GM23338 (cell line): Measurements from ENCODE around the gene ENOX2. TPM values are rescaled to one million over a fixed set of nuclear protein-coding genes. Genes with fewer than 3 reads are reported as not detected.
"Not testable (repeated sequence)": the region's sequence is repeated elsewhere in the genome, so short reads cannot be mapped to it uniquely, and the experiment has no call there.

Source experiments
- ATAC-seq: fragments of 200-7000 bp; cut with Tn5 transposase; 3 replicates; pipeline ENCODE4 v1.9.1; 2020
- DNase-seq: peaks from one replicate; pipeline ENCODE4 v3.0.0-alpha.2; 2015; ENCODE audit warnings: low spot score
- H2AFZ ChIP-seq: fragments of 200-600 bp; sonication (generic); 2 replicates; pipeline ENCODE4 v1.8.0; 2016; ENCODE audit warnings: antibody characterized with exemption, mild to moderate bottlenecking, moderate library complexity
- H3F3A ChIP-seq: fragments of 200-600 bp; sonication (generic); replicated peaks from 2 replicates; pipeline ENCODE4 v1.8.0; 2017; ENCODE audit warnings: antibody characterized with exemption, mixed run types, low read depth
- H3K27ac ChIP-seq: fragments of 200-600 bp; sonication (generic); 2 replicates; pipeline ENCODE4 v1.6.1; 2016; ENCODE audit warnings: low read depth
- H3K27me3 ChIP-seq: fragments of 200-600 bp; sonication (generic); 2 replicates; pipeline ENCODE4 v1.8.0; 2016; ENCODE audit warnings: mild to moderate bottlenecking, mixed run types, moderate library complexity; ENCODE audit not compliant: insufficient read depth
- H3K36me3 ChIP-seq: fragments of 200-600 bp; sonication (generic); 2 replicates; pipeline ENCODE4 v1.8.0; 2016; ENCODE audit warnings: mild to moderate bottlenecking; ENCODE audit not compliant: insufficient read depth
- H3K4me1 ChIP-seq: fragments of 200-600 bp; sonication (generic); 2 replicates; pipeline ENCODE4 v1.8.0; 2016; ENCODE audit warnings: mild to moderate bottlenecking, moderate library complexity; ENCODE audit not compliant: insufficient read depth
- H3K4me2 ChIP-seq: fragments of 200-600 bp; sonication (generic); 2 replicates; pipeline ENCODE4 v1.7.1; 2017; ENCODE audit warnings: mixed run types
- H3K4me3 ChIP-seq: fragments of 200-600 bp; sonication (generic); 2 replicates; pipeline ENCODE4 v1.6.1; 2016; ENCODE audit warnings: mixed run types
- H3K79me2 ChIP-seq: fragments of 200-600 bp; sonication (generic); replicated peaks from 2 replicates; pipeline ENCODE4 v1.8.0; 2017; ENCODE audit warnings: mild to moderate bottlenecking; ENCODE audit not compliant: insufficient read depth
- H3K9me2 ChIP-seq: fragments of 200-600 bp; sonication (generic); 2 replicates; pipeline ENCODE4 v1.8.0; 2017; ENCODE audit not compliant: insufficient read depth
- H4K20me1 ChIP-seq: fragments of 200-600 bp; sonication (generic); replicated peaks from 2 replicates; pipeline ENCODE4 v1.8.0; 2017; ENCODE audit warnings: mild to moderate bottlenecking; ENCODE audit not compliant: insufficient read depth
- H3K27ac Mint-ChIP-seq: 2 replicates; pipeline ENCODE4 v1.8.0; 2020; ENCODE audit warnings: inconsistent platforms, mild to moderate bottlenecking, moderate library complexity, mixed read lengths
- H3K27me3 Mint-ChIP-seq: 3 replicates; pipeline ENCODE4 v1.8.0; 2022; ENCODE audit warnings: low read depth, mild to moderate bottlenecking, moderate library complexity, mixed read lengths, inconsistent platforms; ENCODE audit not compliant: insufficient read depth, poor library complexity
- H3K36me3 Mint-ChIP-seq: 3 replicates; pipeline ENCODE4 v1.8.0; 2021; ENCODE audit warnings: low read depth, mild to moderate bottlenecking, inconsistent platforms, moderate library complexity, mixed read lengths
- H3K4me1 Mint-ChIP-seq: 3 replicates; pipeline ENCODE4 v1.8.0; 2020; ENCODE audit warnings: mild to moderate bottlenecking, inconsistent platforms, mixed read lengths
- H3K4me3 Mint-ChIP-seq: 3 replicates; pipeline ENCODE4 v1.8.0; 2021; ENCODE audit warnings: moderate library complexity, mild to moderate bottlenecking, inconsistent platforms, mixed read lengths
- H3K9me3 Mint-ChIP-seq: 3 replicates; pipeline ENCODE4 v1.8.0; 2020; ENCODE audit warnings: moderate library complexity, mild to moderate bottlenecking, inconsistent platforms, mixed read lengths
- CREB1 ChIP-seq: fragments of 250-450 bp; sonication (Bioruptor Pico); IDR thresholded peaks from 2 replicates; pipeline ENCODE4 v1.5.0; 2020; ENCODE audit warnings: low read depth, mild to moderate bottlenecking, moderate library complexity
- EZH2phosphoT487 ChIP-seq: fragments of 200-600 bp; sonication (generic); IDR thresholded peaks from one replicate; pipeline ENCODE4 v1.8.1; 2018; ENCODE audit warnings: antibody characterized with exemption; ENCODE audit not compliant: unreplicated experiment
- NANOG ChIP-seq: IDR thresholded peaks from 2 replicates; pipeline ENCODE4 v1.6.1; 2016; ENCODE audit warnings: antibody characterized with exemption, borderline replicate concordance
- POLR2AphosphoS5 ChIP-seq: IDR thresholded peaks from 2 replicates; pipeline ENCODE4 v1.6.1; 2016; ENCODE audit warnings: antibody characterized with exemption, low read depth
- STAT1 ChIP-seq: IDR thresholded peaks from one replicate; pipeline ENCODE4 v1.6.1; 2016; ENCODE audit warnings: antibody characterized with exemption; ENCODE audit not compliant: unreplicated experiment
- ZNF114 ChIP-seq: fragments of 250-450 bp; sonication (Bioruptor Pico); IDR thresholded peaks from 2 replicates; pipeline ENCODE4 v1.5.0; 2020; ENCODE audit warnings: mild to moderate bottlenecking, moderate library complexity
- ZNF331 ChIP-seq: fragments of 250-450 bp; sonication (Bioruptor Pico); IDR thresholded peaks from 2 replicates; pipeline ENCODE4 v1.5.0; 2020; ENCODE audit warnings: low read depth, mild to moderate bottlenecking, moderate library complexity
- polyA plus RNA-seq: library from polyadenylated mRNA; unstranded; fragments of >200 nt; fragmentation: Nextera tagmentation; extraction: Ambion mirVana; gene quantifications from 2 replicates; pipeline ENCODE4 v1.2.1, GENCODE V29; 2016
- total RNA-seq: library from RNA; depleted of rRNA; stranded (reverse); fragments of >200 nt; shearing (Covaris generic); gene quantifications from 2 replicates; pipeline ENCODE4 v1.2.3, GENCODE V29; 2014
- TF ChIP-seq, protein P1 (sequence below): fragments of 250-450 bp; sonication (Bioruptor Pico); IDR thresholded peaks from 2 replicates; pipeline ENCODE4 v1.5.0; 2020; ENCODE audit warnings: mild to moderate bottlenecking, moderate library complexity
- TF ChIP-seq, protein P2 (sequence below), 2 experiments: fragments of 200-600 bp in 1 of 2; sonication (generic) in 1 of 2; conservative IDR thresholded peaks; 2 replicates each; pipeline versions ENCODE4 v1.5.1 to v1.6.1; 2016 to 2017; ENCODE audit warnings: antibody characterized with exemption in 2 of 2, low read depth in 2 of 2, mild to moderate bottlenecking in 2 of 2, moderate library complexity in 1 of 2
- TF ChIP-seq, protein P3 (sequence below): IDR thresholded peaks from 2 replicates; pipeline ENCODE4 v1.6.1; 2016; ENCODE audit warnings: antibody characterized with exemption
- TF ChIP-seq, protein P4 (sequence below): IDR thresholded peaks from one replicate; pipeline ENCODE4 v1.6.1; 2018; ENCODE audit warnings: antibody characterized with exemption; ENCODE audit not compliant: unreplicated experiment

The ENOX2 gene
- total and polyA plus RNA-seq, 2 experiments from 2014 or later, result 9.6 to 11.2 TPM

DNA sequence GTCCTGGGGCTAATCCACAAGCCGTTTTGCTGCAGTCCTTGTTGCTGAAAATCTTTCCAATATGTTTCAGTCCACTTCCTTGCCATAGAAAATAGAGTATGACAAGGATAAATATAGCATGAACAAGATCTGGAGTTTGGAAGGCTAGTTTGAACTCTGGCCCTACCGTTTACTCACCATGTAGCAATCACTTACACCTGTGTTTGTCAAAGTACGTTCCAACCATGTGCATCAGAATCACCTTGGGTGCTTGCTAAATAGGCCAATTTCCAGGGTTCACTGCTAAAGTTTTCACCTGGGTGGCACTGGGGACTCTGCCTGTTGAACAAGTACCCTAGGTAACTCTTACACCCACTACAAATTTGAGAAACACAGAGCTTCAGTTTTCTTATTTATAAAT, 188.9 kb downstream of the ENOX2 start:
- Histone ChIP-seq H3K27me3 (no peaks in the 10 kb centered on the region), H3K4me2 (no peak overlapping the region), H3K27ac (no peak overlapping the region), H3K4me3 (no peak overlapping the region), H3K4me1 (peaks cover 16% of the 10 kb centered on the region), H3K36me3 (no peaks in the 10 kb centered on the region), H4K20me1 (no peaks in the 10 kb centered on the region), H3F3A (no peaks in the 10 kb centered on the region), H2AFZ (no peak overlapping the region), H3K9me2 (no peaks in the 10 kb centered on the region), H3K79me2 (no peaks in the 10 kb centered on the region)
- TF ChIP-seq ZNF114 (CRISPR knock-in tag) (no peak), EZH2phosphoT487 (no peak), STAT1 (no peak), CREB1 (CRISPR knock-in tag) (no peak), NANOG (no peak), ZNF331 (no peak), POLR2AphosphoS5 (no peak)
- TF ChIP-seq, protein P1, sequence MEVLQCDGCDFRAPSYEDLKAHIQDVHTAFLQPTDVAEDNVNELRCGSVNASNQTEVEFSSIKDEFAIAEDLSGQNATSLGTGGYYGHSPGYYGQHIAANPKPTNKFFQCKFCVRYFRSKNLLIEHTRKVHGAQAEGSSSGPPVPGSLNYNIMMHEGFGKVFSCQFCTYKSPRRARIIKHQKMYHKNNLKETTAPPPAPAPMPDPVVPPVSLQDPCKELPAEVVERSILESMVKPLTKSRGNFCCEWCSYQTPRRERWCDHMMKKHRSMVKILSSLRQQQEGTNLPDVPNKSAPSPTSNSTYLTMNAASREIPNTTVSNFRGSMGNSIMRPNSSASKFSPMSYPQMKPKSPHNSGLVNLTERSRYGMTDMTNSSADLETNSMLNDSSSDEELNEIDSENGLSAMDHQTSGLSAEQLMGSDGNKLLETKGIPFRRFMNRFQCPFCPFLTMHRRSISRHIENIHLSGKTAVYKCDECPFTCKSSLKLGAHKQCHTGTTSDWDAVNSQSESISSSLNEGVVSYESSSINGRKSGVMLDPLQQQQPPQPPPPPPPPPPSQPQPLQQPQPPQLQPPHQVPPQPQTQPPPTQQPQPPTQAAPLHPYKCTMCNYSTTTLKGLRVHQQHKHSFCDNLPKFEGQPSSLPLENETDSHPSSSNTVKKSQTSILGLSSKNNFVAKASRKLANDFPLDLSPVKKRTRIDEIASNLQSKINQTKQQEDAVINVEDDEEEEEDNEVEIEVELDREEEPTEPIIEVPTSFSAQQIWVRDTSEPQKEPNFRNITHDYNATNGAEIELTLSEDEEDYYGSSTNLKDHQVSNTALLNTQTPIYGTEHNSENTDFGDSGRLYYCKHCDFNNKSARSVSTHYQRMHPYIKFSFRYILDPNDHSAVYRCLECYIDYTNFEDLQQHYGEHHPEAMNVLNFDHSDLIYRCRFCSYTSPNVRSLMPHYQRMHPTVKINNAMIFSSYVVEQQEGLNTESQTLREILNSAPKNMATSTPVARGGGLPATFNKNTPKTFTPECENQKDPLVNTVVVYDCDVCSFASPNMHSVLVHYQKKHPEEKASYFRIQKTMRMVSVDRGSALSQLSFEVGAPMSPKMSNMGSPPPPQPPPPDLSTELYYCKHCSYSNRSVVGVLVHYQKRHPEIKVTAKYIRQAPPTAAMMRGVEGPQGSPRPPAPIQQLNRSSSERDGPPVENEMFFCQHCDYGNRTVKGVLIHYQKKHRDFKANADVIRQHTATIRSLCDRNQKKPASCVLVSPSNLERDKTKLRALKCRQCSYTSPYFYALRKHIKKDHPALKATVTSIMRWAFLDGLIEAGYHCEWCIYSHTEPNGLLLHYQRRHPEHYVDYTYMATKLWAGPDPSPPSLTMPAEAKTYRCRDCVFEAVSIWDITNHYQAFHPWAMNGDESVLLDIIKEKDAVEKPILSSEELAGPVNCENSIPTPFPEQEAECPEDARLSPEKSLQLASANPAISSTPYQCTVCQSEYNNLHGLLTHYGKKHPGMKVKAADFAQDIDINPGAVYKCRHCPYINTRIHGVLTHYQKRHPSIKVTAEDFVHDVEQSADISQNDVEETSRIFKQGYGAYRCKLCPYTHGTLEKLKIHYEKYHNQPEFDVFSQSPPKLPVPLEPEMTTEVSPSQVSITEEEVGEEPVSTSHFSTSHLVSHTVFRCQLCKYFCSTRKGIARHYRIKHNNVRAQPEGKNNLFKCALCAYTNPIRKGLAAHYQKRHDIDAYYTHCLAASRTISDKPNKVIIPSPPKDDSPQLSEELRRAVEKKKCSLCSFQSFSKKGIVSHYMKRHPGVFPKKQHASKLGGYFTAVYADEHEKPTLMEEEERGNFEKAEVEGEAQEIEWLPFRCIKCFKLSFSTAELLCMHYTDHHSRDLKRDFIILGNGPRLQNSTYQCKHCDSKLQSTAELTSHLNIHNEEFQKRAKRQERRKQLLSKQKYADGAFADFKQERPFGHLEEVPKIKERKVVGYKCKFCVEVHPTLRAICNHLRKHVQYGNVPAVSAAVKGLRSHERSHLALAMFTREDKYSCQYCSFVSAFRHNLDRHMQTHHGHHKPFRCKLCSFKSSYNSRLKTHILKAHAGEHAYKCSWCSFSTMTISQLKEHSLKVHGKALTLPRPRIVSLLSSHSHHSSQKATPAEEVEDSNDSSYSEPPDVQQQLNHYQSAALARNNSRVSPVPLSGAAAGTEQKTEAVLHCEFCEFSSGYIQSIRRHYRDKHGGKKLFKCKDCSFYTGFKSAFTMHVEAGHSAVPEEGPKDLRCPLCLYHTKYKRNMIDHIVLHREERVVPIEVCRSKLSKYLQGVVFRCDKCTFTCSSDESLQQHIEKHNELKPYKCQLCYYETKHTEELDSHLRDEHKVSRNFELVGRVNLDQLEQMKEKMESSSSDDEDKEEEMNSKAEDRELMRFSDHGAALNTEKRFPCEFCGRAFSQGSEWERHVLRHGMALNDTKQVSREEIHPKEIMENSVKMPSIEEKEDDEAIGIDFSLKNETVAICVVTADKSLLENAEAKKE (CRISPR knock-in tag), result no peak
- TF ChIP-seq, protein P2, sequence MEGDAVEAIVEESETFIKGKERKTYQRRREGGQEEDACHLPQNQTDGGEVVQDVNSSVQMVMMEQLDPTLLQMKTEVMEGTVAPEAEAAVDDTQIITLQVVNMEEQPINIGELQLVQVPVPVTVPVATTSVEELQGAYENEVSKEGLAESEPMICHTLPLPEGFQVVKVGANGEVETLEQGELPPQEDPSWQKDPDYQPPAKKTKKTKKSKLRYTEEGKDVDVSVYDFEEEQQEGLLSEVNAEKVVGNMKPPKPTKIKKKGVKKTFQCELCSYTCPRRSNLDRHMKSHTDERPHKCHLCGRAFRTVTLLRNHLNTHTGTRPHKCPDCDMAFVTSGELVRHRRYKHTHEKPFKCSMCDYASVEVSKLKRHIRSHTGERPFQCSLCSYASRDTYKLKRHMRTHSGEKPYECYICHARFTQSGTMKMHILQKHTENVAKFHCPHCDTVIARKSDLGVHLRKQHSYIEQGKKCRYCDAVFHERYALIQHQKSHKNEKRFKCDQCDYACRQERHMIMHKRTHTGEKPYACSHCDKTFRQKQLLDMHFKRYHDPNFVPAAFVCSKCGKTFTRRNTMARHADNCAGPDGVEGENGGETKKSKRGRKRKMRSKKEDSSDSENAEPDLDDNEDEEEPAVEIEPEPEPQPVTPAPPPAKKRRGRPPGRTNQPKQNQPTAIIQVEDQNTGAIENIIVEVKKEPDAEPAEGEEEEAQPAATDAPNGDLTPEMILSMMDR (conservative IDR thresholded peaks at IDR 0.05; ENCODE audit: low read depth in 2 of 2), result no peak
- TF ChIP-seq, protein P3, sequence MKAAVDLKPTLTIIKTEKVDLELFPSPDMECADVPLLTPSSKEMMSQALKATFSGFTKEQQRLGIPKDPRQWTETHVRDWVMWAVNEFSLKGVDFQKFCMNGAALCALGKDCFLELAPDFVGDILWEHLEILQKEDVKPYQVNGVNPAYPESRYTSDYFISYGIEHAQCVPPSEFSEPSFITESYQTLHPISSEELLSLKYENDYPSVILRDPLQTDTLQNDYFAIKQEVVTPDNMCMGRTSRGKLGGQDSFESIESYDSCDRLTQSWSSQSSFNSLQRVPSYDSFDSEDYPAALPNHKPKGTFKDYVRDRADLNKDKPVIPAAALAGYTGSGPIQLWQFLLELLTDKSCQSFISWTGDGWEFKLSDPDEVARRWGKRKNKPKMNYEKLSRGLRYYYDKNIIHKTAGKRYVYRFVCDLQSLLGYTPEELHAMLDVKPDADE, result no peak
- TF ChIP-seq, protein P4, sequence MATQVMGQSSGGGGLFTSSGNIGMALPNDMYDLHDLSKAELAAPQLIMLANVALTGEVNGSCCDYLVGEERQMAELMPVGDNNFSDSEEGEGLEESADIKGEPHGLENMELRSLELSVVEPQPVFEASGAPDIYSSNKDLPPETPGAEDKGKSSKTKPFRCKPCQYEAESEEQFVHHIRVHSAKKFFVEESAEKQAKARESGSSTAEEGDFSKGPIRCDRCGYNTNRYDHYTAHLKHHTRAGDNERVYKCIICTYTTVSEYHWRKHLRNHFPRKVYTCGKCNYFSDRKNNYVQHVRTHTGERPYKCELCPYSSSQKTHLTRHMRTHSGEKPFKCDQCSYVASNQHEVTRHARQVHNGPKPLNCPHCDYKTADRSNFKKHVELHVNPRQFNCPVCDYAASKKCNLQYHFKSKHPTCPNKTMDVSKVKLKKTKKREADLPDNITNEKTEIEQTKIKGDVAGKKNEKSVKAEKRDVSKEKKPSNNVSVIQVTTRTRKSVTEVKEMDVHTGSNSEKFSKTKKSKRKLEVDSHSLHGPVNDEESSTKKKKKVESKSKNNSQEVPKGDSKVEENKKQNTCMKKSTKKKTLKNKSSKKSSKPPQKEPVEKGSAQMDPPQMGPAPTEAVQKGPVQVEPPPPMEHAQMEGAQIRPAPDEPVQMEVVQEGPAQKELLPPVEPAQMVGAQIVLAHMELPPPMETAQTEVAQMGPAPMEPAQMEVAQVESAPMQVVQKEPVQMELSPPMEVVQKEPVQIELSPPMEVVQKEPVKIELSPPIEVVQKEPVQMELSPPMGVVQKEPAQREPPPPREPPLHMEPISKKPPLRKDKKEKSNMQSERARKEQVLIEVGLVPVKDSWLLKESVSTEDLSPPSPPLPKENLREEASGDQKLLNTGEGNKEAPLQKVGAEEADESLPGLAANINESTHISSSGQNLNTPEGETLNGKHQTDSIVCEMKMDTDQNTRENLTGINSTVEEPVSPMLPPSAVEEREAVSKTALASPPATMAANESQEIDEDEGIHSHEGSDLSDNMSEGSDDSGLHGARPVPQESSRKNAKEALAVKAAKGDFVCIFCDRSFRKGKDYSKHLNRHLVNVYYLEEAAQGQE, result no peak
- H3K36me3 Mint-ChIP-seq, result no peaks in the 10 kb centered on the region
- H3K27me3 Mint-ChIP-seq, result no peaks in the 10 kb centered on the region
- no peak overlapping the region for H3K4me3 Mint-ChIP-seq
- H3K4me1 Mint-ChIP-seq, result peaks cover 27% of the 10 kb centered on the region
- no peaks in the 10 kb centered on the region for H3K9me3 Mint-ChIP-seq
- H3K27ac Mint-ChIP-seq, result no peak overlapping the region
- no peak for ATAC-seq
- no peak for DNase-seq

DNA sequence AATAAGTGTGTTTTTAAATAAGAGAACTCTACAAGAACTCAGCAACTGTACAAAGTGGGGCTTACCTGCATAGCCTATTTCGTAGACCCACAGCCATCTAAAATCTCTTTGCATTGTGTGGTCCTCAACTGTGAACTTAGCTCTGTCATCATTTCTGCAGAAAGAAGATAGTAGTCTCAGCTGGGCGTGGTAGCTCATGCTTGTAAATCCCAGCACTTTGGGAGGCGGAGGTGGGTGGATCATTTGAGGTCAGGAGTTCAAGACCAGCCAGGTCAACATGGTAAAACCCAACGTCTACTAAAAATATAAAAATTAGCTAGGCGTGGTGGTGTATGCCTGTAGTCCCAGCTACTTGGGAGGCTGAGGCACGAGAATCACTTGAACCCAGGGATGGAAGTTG, 193.8 kb downstream of the ENOX2 start:
- H3K79me2 ChIP-seq, H3K4me3 Mint-ChIP-seq, DNase-seq, H4K20me1 ChIP-seq, H2AFZ ChIP-seq, H3K36me3 ChIP-seq, H3K4me2 ChIP-seq, H3K27me3 Mint-ChIP-seq, H3K9me2 ChIP-seq, H3K9me3 Mint-ChIP-seq, ATAC-seq, H3K4me3 ChIP-seq, H3K27ac ChIP-seq, H3K36me3 Mint-ChIP-seq, H3K27ac Mint-ChIP-seq, H3F3A ChIP-seq, H3K27me3 ChIP-seq, H3K4me1 ChIP-seq: not testable (repeated sequence)
- peaks cover 15% of the 10 kb centered on the region; the same call in 2 of the 3 replicates for H3K4me1 Mint-ChIP-seq
